Stimulated activated CD8-positive, alpha-beta memory T cell treated with anti-CD3 and anti-CD28 coated beads, Interleukin-7, amount 100 ng/mL, for 24 hours (primary cell): Measurements from ENCODE around the gene MAN2A1.
"Not testable (repeated sequence)": the region's sequence is repeated elsewhere in the genome, so short reads cannot be mapped to it uniquely, and the experiment has no call there.

Experiments used
- DNase-seq: peaks from one replicate; pipeline ENCODE4 v3.0.0-alpha.2; 2020; ENCODE audit warnings: low read depth

Gene MAN2A1

GRCh38 chr5:109873687-109874086 is 184.0 kb downstream of the MAN2A1 start:
- DNase-seq, result no peak

- no peak for DNase-seq
These were observed 184.4 kb downstream of the MAN2A1 start for GRCh38 chr5:109874108-109874507.

- DNase-seq, result no peak
These were observed 186.5 kb downstream of the MAN2A1 start for GRCh38 chr5:109876030-109876725.

GRCh38 chr5:109876941-109877669 is 187.4 kb downstream of the MAN2A1 start:
- DNase-seq, result no peak

GRCh38 chr5:109877670-109878045 is 187.9 kb downstream of the MAN2A1 start:
- no peak for DNase-seq

- no peak for DNase-seq
These were observed 189.2 kb downstream of the MAN2A1 start for GRCh38 chr5:109878887-109879286.

- no peak for DNase-seq
These were observed 191.4 kb downstream of the MAN2A1 start for GRCh38 chr5:109880907-109881685.

- no peak for DNase-seq
These were observed 192.8 kb downstream of the MAN2A1 start for GRCh38 chr5:109882546-109882945.

- DNase-seq, result no peak
These were observed 194.9 kb downstream of the MAN2A1 start for GRCh38 chr5:109884676-109885075.

GRCh38 chr5:109885205-109885604 is 195.5 kb downstream of the MAN2A1 start:
- DNase-seq, result no peak

- DNase-seq, result no peak
These were observed 199.3 kb downstream of the MAN2A1 start for GRCh38 chr5:109888989-109889388.

GRCh38 chr5:109893271-109893670 is 203.5 kb downstream of the MAN2A1 start:
- DNase-seq, result not testable (repeated sequence)

GRCh38 chr5:109898269-109899162 is 208.8 kb downstream of the MAN2A1 start:
- DNase-seq, result no peak

- no peak for DNase-seq
These were observed 209.4 kb downstream of the MAN2A1 start for GRCh38 chr5:109899163-109899535.

- DNase-seq, result no peak
These were observed 210.7 kb downstream of the MAN2A1 start for GRCh38 chr5:109900461-109900860.

- DNase-seq, result no peak
These were observed 211.3 kb downstream of the MAN2A1 start for GRCh38 chr5:109900911-109901627.

- DNase-seq, result no peak
These were observed 211.9 kb downstream of the MAN2A1 start for GRCh38 chr5:109901628-109901981.

GRCh38 chr5:109903061-109903460 is 213.3 kb downstream of the MAN2A1 start:
- DNase-seq, result no peak

GRCh38 chr5:109905906-109906305 is 216.2 kb downstream of the MAN2A1 start:
- no peak for DNase-seq

GRCh38 chr5:109907189-109907588 is 217.5 kb downstream of the MAN2A1 start:
- no peak for DNase-seq

- DNase-seq, result no peak
These were observed 218.0 kb downstream of the MAN2A1 start for GRCh38 chr5:109907731-109908130.
